KOPT-K1 (cell line): ENCODE measurements around the gene FREY1.
"Not testable (repeated sequence)": the region's sequence is repeated elsewhere in the genome, so short reads cannot be mapped to it uniquely, and the experiment has no call there.

ENCODE experiments used
- H3K27ac ChIP-seq: fragments of 200-600 bp; sonication (generic); 2 replicates; pipeline ENCODE4 v1.5.1; 2016; ENCODE audit warnings: antibody characterized with exemption, mild to moderate bottlenecking, low read depth, low read length; ENCODE audit not compliant: poor library complexity, severe bottlenecking
- H3K36me3 ChIP-seq: fragments of 200-600 bp; sonication (generic); 2 replicates; pipeline ENCODE4 v1.5.1; 2017; ENCODE audit warnings: antibody characterized with exemption, mild to moderate bottlenecking, low read length, moderate library complexity; ENCODE audit not compliant: insufficient read depth
- H3K9me3 ChIP-seq: fragments of 200-600 bp; sonication (generic); 2 replicates; pipeline ENCODE4 v1.5.1; 2017; ENCODE audit warnings: antibody characterized with exemption, low read length, mild to moderate bottlenecking; ENCODE audit not compliant: insufficient read depth, poor library complexity, severe bottlenecking

The FREY1 gene

GRCh38 chr11:45909594-45910475 lies 2.8 kb upstream of the FREY1 start:
- no peaks in the 10 kb centered on the region for H3K9me3 ChIP-seq
- peaks cover 49% of the 10 kb centered on the region for H3K36me3 ChIP-seq
- H3K27ac ChIP-seq = no peak overlapping the region

DNA sequence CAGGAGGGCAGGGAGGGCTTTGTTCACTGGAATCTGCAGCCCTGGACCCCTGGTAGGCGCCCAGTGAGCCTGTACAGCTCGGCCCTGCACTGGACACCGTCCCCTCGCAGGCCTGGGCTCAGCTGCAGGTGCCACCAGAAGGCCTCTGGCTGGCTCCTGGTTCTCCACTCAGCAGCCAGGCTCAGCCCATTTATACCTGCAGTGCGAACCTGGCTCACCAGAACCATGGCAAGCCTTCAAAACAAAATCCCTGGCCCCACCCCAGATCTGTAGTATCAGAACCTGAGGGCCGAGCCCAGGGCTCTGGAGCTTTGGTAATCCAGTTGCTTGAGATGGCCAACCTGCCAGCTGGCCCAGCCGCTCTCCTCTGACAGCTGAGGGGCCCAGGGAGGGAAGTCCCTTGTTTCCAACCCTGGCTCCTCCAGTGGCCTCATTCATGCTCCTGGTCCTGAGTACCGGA lies 870 bp upstream of the FREY1 start:
- H3K27ac ChIP-seq = no peak overlapping the region
- no peaks in the 10 kb centered on the region for H3K9me3 ChIP-seq
- peaks cover 30% of the 10 kb centered on the region for H3K36me3 ChIP-seq

DNA sequence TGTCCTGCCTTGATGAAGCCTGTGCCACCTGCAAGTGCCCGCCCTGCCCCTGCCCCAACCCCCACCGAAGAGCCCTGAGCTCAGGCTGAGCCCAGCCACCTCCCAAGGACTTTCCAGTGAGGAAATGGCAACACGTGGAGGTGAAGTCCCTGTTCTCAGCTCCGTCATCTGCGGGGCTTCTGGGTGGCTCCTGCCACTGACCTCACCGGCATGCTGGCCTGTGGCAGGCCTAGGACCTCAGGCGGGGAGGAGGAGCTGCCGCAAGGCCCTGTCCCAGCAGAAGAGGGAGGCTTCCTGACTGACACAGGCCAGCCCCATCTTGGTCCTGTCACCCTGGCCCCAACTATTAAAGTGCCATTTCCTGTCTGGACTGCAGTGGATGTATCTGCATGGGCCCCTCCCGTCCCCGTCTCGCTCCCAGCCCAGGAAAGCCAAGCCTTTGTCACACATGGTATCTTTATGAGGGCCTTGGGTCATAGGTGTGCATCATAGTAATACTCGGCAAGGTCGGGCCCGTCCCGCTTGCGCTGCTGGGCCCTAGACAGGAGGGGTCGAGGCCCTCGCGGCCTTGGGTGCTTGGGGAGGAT lies 882 bp downstream of the FREY1 start:
- Histone ChIP-seq H3K9me3 (no peaks in the 10 kb centered on the region), H3K27ac (no peak overlapping the region), H3K36me3 (peaks cover 25% of the 10 kb centered on the region; the same call in 1 of the 2 replicates)

- not testable (repeated sequence) for H3K27ac ChIP-seq, H3K9me3 ChIP-seq
- H3K36me3 ChIP-seq = peaks cover 18% of the 10 kb centered on the region; the same call in 1 of the 2 replicates
Measured at GRCh38 chr11:45905576-45905975, 1.5 kb downstream of the FREY1 start.

DNA sequence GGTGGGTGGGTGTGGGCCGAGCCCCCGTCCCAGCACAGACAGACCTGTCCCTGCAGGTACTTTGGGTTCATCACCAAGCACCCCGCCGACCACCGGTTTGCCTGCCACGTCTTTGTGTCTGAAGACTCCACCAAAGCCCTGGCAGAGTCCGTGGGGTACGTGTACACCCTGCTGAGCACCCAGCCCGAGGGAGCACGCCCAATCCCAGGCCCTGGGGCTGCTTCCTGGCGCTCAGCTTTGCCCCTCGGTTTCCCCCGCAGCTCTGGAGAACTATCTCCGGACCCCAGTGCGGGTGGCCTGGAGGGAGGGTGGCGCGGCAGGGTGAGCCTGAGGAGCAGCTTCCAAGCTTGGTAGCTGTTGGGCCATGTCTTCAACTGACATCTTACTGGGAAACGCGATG lies 2.0 kb downstream of the FREY1 start:
- Histone ChIP-seq H3K36me3 (peaks cover 14% of the 10 kb centered on the region; the same call in 1 of the 2 replicates), H3K27ac (no peak overlapping the region), H3K9me3 (no peaks in the 10 kb centered on the region)

DNA sequence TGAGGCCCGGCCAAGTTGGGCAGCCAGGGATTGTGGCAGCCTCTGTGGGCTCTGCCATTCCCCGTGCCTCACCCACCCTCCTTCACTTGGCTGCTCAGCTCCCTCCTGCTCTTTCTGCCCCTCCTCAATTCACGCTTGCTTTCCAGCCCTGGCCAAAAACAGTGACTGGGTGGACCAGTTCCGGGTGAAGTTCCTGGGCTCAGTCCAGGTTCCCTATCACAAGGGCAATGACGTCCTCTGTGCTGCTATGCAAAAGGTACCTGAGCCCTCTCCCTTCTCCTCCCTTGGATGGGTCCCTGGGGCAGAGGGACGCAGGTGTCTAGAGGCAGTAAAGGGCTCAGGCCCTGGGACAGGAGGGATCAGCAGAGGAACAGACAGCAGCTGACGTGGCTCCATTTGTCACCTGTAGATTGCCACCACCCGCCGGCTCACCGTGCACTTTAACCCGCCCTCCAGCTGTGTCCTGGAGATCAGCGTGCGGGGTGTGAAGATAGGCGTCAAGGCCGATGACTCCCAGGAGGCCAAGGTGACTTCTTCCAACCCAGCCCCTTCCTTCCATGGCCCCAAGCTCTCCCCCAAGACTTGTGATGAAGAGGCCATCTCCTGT lies 2.7 kb downstream of the FREY1 start:
- Histone ChIP-seq H3K27ac (no peak overlapping the region), H3K36me3 (peaks cover 7% of the 10 kb centered on the region; the same call in 1 of the 2 replicates)

DNA sequence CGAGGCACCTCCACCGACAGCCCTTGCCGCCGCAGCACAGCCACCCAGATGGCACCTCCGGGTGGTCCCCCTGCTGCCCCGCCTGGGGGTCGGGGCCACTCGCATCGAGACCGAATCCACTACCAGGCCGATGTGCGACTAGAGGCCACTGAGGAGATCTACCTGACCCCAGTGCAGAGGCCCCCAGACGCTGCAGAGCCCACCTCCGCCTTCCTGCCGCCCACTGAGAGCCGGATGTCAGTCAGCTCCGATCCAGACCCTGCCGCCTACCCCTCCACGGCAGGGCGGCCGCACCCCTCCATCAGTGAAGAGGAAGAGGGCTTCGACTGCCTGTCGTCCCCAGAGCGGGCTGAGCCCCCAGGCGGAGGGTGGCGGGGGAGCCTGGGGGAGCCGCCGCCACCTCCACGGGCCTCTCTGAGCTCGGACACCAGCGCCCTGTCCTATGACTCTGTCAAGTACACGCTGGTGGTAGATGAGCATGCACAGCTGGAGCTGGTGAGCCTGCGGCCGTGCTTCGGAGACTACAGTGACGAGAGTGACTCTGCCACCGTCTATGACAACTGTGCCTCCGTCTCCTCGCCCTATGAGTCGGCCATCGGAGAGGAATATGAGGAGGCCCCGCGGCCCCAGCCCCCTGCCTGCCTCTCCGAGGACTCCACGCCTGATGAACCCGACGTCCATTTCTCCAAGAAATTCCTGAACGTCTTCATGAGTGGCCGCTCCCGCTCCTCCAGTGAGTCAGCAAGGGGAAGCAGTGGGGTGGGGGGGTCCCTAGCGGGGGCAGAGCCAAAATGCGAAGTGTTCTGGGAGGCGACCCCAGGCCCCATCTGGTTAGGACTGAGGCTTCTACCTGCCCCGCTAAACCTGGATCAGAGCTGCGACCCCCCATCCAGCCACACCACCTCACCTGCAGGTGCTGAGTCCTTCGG lies 4.4 kb downstream of the FREY1 start:
- Histone ChIP-seq H3K27ac (no peak overlapping the region), H3K36me3 (no peaks in the 10 kb centered on the region), H3K9me3 (no peaks in the 10 kb centered on the region)

More for the DNA sequence above, 2.7 kb downstream of the FREY1 start:
- no peaks in the 10 kb centered on the region for H3K9me3 ChIP-seq

DNA sequence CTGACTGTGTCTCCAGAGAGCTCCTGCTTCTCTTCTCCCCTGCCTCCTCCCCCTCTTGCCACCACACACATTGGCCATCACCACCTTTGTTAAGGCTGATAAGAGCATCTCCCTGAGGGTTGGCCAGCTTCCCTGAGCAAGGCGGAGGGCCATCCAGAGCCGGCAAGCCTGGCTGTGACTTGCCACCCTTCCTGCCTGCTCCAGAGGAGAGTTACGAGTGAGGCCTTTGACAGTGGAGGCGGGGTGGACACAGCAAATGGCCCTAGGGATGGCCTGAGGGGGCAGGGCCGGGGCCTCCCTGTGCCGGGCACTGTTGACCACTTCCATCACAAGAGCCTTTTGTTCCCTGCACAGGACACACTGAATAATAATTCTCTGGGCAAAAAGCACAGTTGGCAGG lies 5.4 kb downstream of the FREY1 start:
- Histone ChIP-seq H3K36me3 (no peaks in the 10 kb centered on the region), H3K27ac (no peak overlapping the region), H3K9me3 (no peaks in the 10 kb centered on the region)

- no peaks in the 10 kb centered on the region for H3K36me3 ChIP-seq
- H3K9me3 ChIP-seq = no peaks in the 10 kb centered on the region
- H3K27ac ChIP-seq = no peak overlapping the region
Measured at GRCh38 chr11:45900916-45901617, 6.0 kb downstream of the FREY1 start.

DNA sequence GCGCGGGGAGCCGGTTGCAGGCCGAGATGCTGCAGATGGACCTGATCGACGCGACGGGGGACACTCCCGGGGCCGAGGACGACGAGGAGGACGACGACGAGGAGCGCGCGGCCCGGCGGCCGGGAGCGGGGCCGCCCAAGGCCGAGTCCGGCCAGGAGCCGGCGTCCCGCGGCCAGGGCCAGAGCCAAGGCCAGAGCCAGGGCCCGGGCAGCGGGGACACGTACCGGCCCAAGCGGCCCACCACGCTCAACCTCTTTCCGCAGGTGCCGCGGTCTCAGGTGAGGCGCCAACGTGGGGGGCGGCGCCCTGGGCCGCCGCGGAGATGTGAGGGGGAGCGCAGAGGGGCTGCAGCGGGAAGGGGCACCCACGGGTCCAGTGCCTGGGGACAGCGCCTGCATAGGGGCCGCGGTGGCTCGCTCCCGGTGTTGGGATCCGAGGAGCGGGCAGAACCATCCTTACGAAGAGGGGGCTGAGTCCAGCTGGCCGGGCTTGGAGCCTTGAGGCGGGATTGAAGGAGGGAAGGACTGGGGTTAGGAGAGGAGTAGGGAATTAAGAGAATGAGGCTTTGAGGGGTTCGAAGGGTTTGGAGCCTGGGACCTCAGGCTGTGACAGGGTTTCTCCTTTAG lies 6.8 kb downstream of the FREY1 start:
- H3K27ac ChIP-seq, H3K9me3 ChIP-seq, H3K36me3 ChIP-seq: not testable (repeated sequence)

DNA sequence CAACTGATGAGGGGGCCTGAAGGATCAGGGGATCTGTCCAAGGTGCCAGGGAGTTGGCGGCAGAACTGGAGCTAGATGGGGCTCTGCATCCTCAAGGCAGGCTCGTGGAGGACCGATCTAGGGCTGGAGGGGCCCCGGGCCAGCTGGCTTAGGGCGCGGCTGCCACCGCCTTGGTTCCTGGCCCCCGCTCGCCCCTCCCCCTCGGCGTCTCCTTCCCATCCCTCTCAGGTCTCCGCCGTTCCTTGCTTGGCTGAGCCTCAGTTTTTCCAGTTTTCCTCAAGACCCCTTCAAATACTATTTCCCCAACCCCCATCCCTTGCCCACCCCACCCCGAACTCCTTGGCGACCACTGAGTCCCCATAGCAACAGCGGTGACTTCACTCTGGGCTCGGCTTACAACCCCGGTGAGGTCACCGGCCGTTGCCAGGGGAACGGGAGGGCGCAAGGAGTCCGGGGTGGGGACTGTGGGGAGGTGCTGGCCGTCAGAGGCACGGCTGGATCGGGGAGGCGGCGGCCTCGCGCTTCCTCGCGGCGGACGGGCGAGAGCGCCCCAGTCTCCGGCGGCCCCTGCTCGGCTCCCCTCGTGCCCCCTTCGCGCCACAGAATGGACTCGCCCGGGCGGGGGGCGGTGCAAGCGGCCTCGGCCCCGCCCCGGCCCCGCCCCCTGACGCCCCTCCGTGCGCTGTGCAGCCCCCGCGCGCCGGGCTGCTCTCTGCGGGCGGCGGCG lies 7.5 kb downstream of the FREY1 start:
- no peaks in the 10 kb centered on the region for H3K9me3 ChIP-seq
- no peak overlapping the region for H3K27ac ChIP-seq
- no peaks in the 10 kb centered on the region for H3K36me3 ChIP-seq

GRCh38 chr11:45899086-45899447 lies 8.0 kb downstream of the FREY1 start:
- Histone ChIP-seq H3K36me3 (no peaks in the 10 kb centered on the region), H3K27ac (no peak overlapping the region), H3K9me3 (no peaks in the 10 kb centered on the region)

DNA sequence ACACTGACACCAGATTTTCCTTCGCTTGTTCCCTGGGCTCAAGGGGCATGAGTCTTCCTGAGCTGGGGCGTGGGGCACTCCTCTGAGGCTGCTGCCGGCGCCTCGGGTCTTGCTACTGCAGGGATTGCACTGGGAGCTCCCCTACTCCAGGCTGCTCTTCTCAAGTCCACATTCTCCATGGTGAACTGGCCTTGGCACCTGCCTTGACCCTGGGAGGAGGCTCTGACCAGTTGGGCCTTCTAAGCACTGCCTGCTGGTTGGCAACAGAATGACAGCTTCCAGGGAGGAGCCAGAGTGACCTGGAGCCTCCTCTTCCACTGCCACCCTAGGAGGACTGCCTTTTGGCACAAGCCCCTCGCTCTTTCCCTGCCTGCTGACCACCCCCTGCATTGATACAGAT lies 9.5 kb downstream of the FREY1 start:
- no peak overlapping the region for H3K27ac ChIP-seq
- H3K36me3 ChIP-seq = no peaks in the 10 kb centered on the region
- no peaks in the 10 kb centered on the region for H3K9me3 ChIP-seq
